PC-3 (cell line): ENCODE results near the gene FBLIM1. TPM values are rescaled to one million over a fixed set of nuclear protein-coding genes. Genes with fewer than 3 reads are reported as not detected.
A peak's percentile ranks its signal among the peaks of the same experiment; 100 is the strongest.

Experiments
- ATAC-seq: fragments of 200-7000 bp; cut with Tn5 transposase; 2 replicates; pipeline ENCODE4 v1.9.1; 2020; ENCODE audit warnings: mild to moderate bottlenecking, moderate library complexity
- BruUV-seq: library from RNA; stranded (reverse); fragments of 400-500 nt; replicated peaks from 2 replicates; lab custom pipeline; 2021; lab: Mats Ljungman, UMichigan
- CTCF ChIA-PET: fragments of 300-600 bp; sonication (Branson Sonifier 250); formaldehyde crosslinking; loops from one replicate; lab custom pipeline; 2022; ENCODE audit warnings: antibody characterized with exemption; lab: Charles Lee
- POLR2A ChIA-PET: fragments of 300-600 bp; sonication (Branson Sonifier 250); formaldehyde crosslinking; loops from one replicate; lab custom pipeline; 2022; ENCODE audit warnings: antibody characterized with exemption; ENCODE audit not compliant: unreplicated experiment; lab: Charles Lee
- DNase-seq: peaks from one replicate; pipeline ENCODE4 v3.0.0-alpha.2; 2015
- H2AFZ ChIP-seq: fragments of 300-600 bp; sonication (generic); 2 replicates; pipeline ENCODE4 v1.6.0; 2016; ENCODE audit warnings: antibody characterized with exemption, low read length
- H3F3A ChIP-seq: fragments of 300-600 bp; sonication (generic); one replicate; pipeline ENCODE4 v1.6.0; 2017; ENCODE audit warnings: antibody characterized with exemption, low read length, control low read depth, mild to moderate bottlenecking; ENCODE audit not compliant: unreplicated experiment
- H3K27ac ChIP-seq: fragments of 300-600 bp; sonication (generic); 2 replicates; pipeline ENCODE4 v1.5.1; 2016; ENCODE audit warnings: mild to moderate bottlenecking, low read length
- H3K27me3 ChIP-seq: fragments of 300-600 bp; sonication (generic); 2 replicates; pipeline ENCODE4 v1.6.1; 2016; ENCODE audit warnings: low read length, mixed read lengths
- H3K36me3 ChIP-seq: fragments of 300-600 bp; sonication (generic); 2 replicates; pipeline ENCODE4 v1.6.1; 2016; ENCODE audit warnings: low read depth, mixed run types, low read length, mixed read lengths
- H3K4me1 ChIP-seq: fragments of 300-600 bp; sonication (generic); 2 replicates; pipeline ENCODE4 v1.5.1; 2016; ENCODE audit warnings: low read length; ENCODE audit not compliant: insufficient read depth
- H3K4me2 ChIP-seq: fragments of 300-600 bp; sonication (generic); 2 replicates; pipeline ENCODE4 v1.6.0; 2016; ENCODE audit warnings: low read length
- H3K4me3 ChIP-seq: fragments of 300-600 bp; sonication (generic); 2 replicates; pipeline ENCODE4 v1.5.1; 2016; ENCODE audit warnings: mild to moderate bottlenecking, low read length, mixed read lengths
- H3K79me2 ChIP-seq: fragments of 300-600 bp; sonication (generic); 2 replicates; pipeline ENCODE4 v1.6.1; 2017; ENCODE audit warnings: low read length, mixed read lengths
- H3K9ac ChIP-seq: fragments of 300-600 bp; sonication (generic); 2 replicates; pipeline ENCODE4 v1.6.0; 2016; ENCODE audit warnings: mild to moderate bottlenecking, low read length
- H3K9me2 ChIP-seq: fragments of 300-600 bp; sonication (generic); replicated peaks from 2 replicates; pipeline ENCODE4 v1.6.1; 2016; ENCODE audit warnings: mixed run types, low read length, mixed read lengths
- H3K9me3 ChIP-seq: fragments of 300-600 bp; sonication (generic); 2 replicates; pipeline ENCODE4 v1.6.1; 2016; ENCODE audit warnings: low read length, mixed read lengths
- H4K20me1 ChIP-seq: fragments of 300-600 bp; sonication (generic); 2 replicates; pipeline ENCODE4 v1.6.1; 2016; ENCODE audit warnings: low read length, mixed read lengths
- CTCF ChIP-seq: fragments of 300-600 bp; sonication (generic); conservative IDR thresholded peaks from 2 replicates; pipeline ENCODE4 v1.5.1; 2017; ENCODE audit warnings: antibody characterized with exemption, low read depth, mild to moderate bottlenecking, low read length
- EZH2 ChIP-seq: fragments of 300-600 bp; sonication (generic); IDR thresholded peaks from one replicate; pipeline ENCODE4 v1.6.1; 2017; ENCODE audit warnings: antibody characterized with exemption, mild to moderate bottlenecking, low read length; ENCODE audit not compliant: unreplicated experiment
- EZH2phosphoT487 ChIP-seq: fragments of 300-600 bp; sonication (generic); IDR thresholded peaks from 2 replicates; pipeline ENCODE4 v1.6.1; 2018; ENCODE audit warnings: mild to moderate bottlenecking, antibody characterized with exemption, low read length, borderline replicate concordance
- intact Hi-C: fragments of 100-400 bp; cut with micrococcal nuclease; formaldehyde crosslinking; loops from 2 replicates; pipeline ENCODE4 v1.9.0; 2023
- total RNA-seq: library from RNA; depleted of rRNA; stranded (reverse); fragments of >200 nt; gene quantifications from 2 replicates; pipeline ENCODE4 v1.2.3, GENCODE V29; 2014

FBLIM1 gene
- total RNA-seq, 1 experiment from 2014 or later: 74.1 TPM

GRCh38 chr1:15799928-15800835 is 41.6 kb downstream of the FBLIM1 start:
- Histone ChIP-seq H3F3A (no peaks in the 10 kb centered on the region), H3K9me2 (no peaks in the 10 kb centered on the region), H3K9ac (peak overlapping the region; percentile 83), H3K36me3 (no peaks in the 10 kb centered on the region), H3K4me3 (peak overlapping the region; percentile 55), H2AFZ (peak overlapping the region; percentile 28; the same call in 1 of the 2 replicates), H4K20me1 (no peaks in the 10 kb centered on the region), H3K4me1 (peaks cover 67% of the 10 kb centered on the region), H3K4me2 (peak overlapping the region; percentile 91), H3K79me2 (peaks cover 5% of the 10 kb centered on the region), H3K9me3 (no peaks in the 10 kb centered on the region), H3K27ac (peak overlapping the region; percentile 94), H3K27me3 (no peaks in the 10 kb centered on the region)
- ATAC-seq (peak; percentile 52), DNase-seq (peak; percentile 96)
- intact Hi-C loops: loop anchor here (5.0 kb wide), 1 partner anchor 117 kb away; no protein-coding TSS in a partner anchor
- ChIA-PET CTCF (interaction anchor here (0.5 to 1.0 kb wide), 2 partner anchors 16 to 33 kb away, joined by 7 to 12 read pairs; no protein-coding TSS in a partner anchor), POLR2A (interaction anchor here (1.9 kb wide), 1 partner anchor 33 kb away, joined by 12 read pairs; no protein-coding TSS in a partner anchor)
- no peak for TF ChIP-seq CTCF
- TF ChIP-seq EZH2: no peak
- TF ChIP-seq EZH2phosphoT487: no peak
- TSS peak; percentile 17 for BruUV-seq

- Histone ChIP-seq H3K27ac (no peak overlapping the region), H3K4me2 (peak overlapping the region; percentile 17; the same call in 1 of the 2 replicates), H3F3A (no peaks in the 10 kb centered on the region), H3K9ac (no peak overlapping the region), H3K4me1 (peaks cover 53% of the 10 kb centered on the region), H3K4me3 (no peak overlapping the region), H3K36me3 (no peaks in the 10 kb centered on the region), H4K20me1 (no peaks in the 10 kb centered on the region), H3K27me3 (no peaks in the 10 kb centered on the region), H2AFZ (no peak overlapping the region), H3K9me2 (no peaks in the 10 kb centered on the region), H3K9me3 (no peaks in the 10 kb centered on the region), H3K79me2 (peaks cover 5% of the 10 kb centered on the region)
- BruUV-seq: no TSS peak
- TF ChIP-seq EZH2phosphoT487 (no peak), CTCF (no peak)
- ChIA-PET CTCF (interaction anchor here (0.6 to 1.5 kb wide), 2 partner anchors 11 to 14 kb away, joined by 3 to 6 read pairs; no protein-coding TSS in a partner anchor), POLR2A (interaction anchor here (0.7 kb wide), 1 partner anchor 32 kb away, joined by 3 read pairs; no protein-coding TSS in a partner anchor)
- intact Hi-C loops: loop anchor here (2.0 kb wide), 1 partner anchor 192 kb away; no protein-coding TSS in a partner anchor
- peak; percentile 63 for DNase-seq
- ATAC-seq: 0 out of 2 replicates have a peak, but pooled peaks have one; percentile 6
These were observed 43.8 kb downstream of the FBLIM1 start for GRCh38 chr1:15802234-15802965.
